Measurements from ENCODE around the gene GPC5.

GRCh38 chr13:91359111-91359510 lies 39.3 kb upstream of the GPC5 start:
- TF ChIP-seq CTCF (IDR thresholded peaks at IDR 0.05 in 4 of 5, conservative IDR thresholded peaks at IDR 0.05 in 1 of 5) (no peak), POLR2A (IDR thresholded peaks at IDR 0.05) (no peak)

Measured in gastrocnemius medialis (tissue), 4 donors.